ENCODE data around the gene GPRIN1. TPM values are rescaled to one million over a fixed set of nuclear protein-coding genes. Genes with fewer than 3 reads are reported as not detected.
A peak's percentile ranks its signal among the peaks of the same experiment; 100 is the strongest.

Gene GPRIN1
- total RNA-seq, 1 experiment from 2014 or later = 12.3 TPM

- no peak for DNase-seq (ENCODE audit: low read depth)
Measured at GRCh38 chr5:176643491-176644219, 33.7 kb upstream of the GPRIN1 start.

GRCh38 chr5:176642675-176643490 is 32.9 kb upstream of the GPRIN1 start:
- no peak for DNase-seq (ENCODE audit: low read depth)

- no peak for DNase-seq (ENCODE audit: low read depth)
Measured at GRCh38 chr5:176640616-176641015, 30.7 kb upstream of the GPRIN1 start.

DNA sequence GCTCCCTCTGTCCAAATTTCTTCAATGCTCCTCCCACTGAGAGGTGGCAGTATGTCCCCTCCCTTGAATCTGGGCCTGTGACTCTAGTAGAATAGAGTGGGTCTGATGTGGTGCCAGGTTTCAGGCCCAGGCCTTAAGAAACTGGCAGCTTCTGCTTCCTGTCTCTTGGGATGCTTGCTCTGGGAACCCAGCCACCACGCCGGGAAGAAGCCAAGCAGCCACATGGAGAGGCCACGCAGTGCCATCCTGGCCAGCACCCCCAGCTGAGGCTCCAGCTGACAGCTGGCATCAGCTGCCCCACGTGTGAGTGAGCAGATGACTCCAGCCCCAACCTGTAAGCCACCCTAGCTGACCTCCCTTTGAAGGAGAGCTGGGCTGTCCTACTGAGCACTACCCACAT is 30.0 kb upstream of the GPRIN1 start:
- DNase-seq (ENCODE audit: low read depth) = no peak

GRCh38 chr5:176639208-176639607 is 29.3 kb upstream of the GPRIN1 start:
- DNase-seq (ENCODE audit: low read depth) = no peak

GRCh38 chr5:176638437-176638836 is 28.5 kb upstream of the GPRIN1 start:
- DNase-seq (ENCODE audit: low read depth) = no peak

DNA sequence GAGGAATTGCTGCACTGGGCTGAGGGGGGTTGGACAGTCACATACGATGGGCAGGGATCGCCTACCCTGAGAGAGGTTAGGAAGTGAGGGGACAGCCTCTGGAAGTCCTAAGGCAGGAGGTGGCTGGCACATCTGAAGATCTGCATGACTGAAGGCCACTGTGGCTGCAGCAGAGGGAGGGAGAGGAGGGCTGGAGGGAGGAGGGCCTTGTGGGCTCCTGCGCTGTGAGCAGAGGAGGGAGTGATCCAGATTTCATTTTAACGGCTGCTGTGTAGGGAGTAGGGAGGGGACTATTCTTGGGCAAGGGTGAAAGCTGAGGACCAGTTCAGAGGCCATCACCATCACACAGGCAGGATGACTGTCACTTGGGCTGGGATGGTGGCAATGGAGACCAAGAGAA is 27.6 kb upstream of the GPRIN1 start:
- DNase-seq (ENCODE audit: low read depth) = no peak

- DNase-seq (ENCODE audit: low read depth) = no peak
Measured at GRCh38 chr5:176636426-176636825, 26.5 kb upstream of the GPRIN1 start.

DNA sequence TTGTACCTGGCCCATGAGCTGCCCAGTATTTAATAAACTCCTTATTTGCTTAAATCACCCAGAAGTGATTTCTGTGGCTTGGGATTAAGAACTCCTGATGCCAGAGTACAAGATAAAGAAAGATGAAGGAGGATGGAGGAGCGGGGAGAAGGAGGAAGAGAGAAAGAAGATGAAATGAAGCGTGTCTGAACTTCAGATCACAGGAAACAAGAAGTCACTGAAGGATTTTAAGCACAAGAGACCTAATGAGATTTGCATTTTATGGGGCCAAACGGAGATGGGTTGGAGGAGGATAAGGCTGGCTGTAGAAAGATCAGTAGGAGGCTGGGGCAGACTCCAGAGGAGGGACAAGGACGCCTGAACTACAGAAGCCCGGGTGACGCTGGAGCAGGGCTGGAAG is 23.6 kb upstream of the GPRIN1 start:
- DNase-seq (ENCODE audit: low read depth) = no peak

DNA sequence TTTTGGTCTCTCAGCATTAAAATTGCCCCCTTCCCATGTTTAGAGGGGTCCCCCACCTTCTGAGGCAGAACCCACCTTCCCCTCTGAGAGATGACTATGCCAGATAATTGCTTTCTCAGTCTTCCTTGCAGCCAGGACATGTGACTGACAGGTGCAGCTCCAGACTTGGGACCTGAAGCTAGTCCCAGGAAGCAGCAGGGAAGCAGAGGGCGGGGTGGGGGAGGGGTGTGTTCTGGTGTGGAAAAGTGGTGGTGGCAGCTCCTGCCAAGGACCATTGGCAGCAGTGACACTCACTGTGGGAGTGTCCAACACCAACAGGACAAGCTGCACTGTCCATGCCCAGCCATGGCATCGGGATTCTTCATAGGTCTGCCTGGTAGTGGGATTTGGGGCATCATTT is 22.8 kb upstream of the GPRIN1 start:
- no peak for DNase-seq (ENCODE audit: low read depth)

DNA sequence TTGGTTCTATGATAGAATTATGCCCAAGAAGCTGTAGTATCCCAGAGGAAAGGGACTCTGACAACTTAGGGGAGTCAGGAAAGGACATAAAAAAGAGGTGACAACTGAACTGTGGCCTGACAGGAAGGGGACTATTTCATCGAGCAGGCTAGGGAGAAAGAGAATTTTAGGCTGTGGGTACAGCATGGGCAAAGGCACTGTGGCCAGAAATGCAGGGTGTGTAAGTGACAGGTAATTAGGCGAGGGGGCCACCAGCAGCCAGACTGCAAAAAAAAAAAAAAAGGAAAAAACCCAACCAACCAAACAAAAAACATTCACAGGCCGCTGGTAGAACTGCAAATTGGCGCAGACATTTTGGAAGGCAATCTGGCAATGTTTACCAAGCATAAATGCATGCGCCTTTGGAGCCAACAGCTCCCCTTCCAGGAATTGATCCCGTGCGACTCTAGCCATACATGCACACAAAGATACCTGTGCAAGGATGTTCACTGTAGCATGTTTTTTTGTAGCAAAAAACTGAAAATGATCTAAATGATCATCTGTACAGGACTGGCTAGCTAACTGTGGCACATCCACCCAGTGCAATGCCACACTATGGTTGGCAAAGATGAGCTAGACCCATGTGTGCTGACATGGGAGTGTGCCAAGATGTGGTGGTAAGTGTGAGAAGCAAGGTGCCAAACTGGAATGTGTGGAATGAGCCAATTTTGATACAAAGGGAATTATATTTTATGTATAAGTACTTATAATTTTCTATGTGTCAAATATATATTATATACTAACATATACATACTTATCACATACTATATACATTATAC is 21.6 kb upstream of the GPRIN1 start:
- DNase-seq (ENCODE audit: low read depth) = no peak

GRCh38 chr5:176630681-176631222 is 20.8 kb upstream of the GPRIN1 start:
- no peak for DNase-seq (ENCODE audit: low read depth)

DNA sequence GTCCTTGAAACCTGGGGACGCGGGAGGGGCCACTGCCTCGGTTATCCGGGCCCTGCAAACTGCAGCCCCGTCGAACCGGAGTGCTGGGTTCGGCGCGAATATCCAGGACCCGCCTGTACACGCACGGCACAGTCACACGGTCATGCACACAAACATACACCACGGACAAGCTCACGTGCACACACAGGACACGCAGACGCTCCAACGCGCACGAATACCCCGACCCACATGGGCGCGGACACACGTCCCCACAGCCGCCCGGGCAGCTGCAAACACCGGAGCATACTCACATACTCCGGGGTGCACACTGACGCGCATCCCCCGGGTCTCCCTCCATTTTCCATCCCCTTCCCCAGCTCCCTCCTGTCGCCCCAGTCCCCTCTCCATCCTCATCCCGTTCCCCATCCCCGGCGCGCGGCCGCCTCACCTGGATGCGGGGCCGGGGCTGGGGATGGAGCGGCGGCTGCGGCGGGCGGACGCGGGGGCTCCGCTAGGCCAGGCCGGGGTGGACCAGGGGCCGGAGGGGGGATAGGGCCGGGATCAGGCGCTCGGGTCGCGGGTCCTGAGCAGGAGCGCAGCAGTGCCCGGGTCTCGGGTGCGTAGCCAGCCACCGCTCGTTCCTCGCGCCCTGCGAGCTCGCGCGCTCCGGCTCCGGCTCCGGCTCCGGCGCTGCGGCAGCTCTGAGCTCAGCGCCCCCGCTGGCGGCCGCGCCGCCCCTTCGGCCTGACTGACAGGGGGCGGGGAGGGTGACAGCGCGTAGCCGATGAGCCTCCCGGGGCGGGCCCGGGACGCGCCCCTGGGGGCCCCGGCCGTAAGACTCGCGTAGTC is 20.1 kb upstream of the GPRIN1 start, which contains the start of the genes EIF4E1B and SNCB:
Gene EIF4E1B, plus strand, starts transcription at position 823 of the 828 bp plus-strand sequence. CDS start 12,113 bp downstream, outside the sequence.
Gene SNCB, minus strand, starts transcription at position 682 of the 828 bp plus-strand sequence. CDS start 880 bp downstream, outside the sequence.
- DNase-seq (ENCODE audit: low read depth) = peak; percentile 75

DNA sequence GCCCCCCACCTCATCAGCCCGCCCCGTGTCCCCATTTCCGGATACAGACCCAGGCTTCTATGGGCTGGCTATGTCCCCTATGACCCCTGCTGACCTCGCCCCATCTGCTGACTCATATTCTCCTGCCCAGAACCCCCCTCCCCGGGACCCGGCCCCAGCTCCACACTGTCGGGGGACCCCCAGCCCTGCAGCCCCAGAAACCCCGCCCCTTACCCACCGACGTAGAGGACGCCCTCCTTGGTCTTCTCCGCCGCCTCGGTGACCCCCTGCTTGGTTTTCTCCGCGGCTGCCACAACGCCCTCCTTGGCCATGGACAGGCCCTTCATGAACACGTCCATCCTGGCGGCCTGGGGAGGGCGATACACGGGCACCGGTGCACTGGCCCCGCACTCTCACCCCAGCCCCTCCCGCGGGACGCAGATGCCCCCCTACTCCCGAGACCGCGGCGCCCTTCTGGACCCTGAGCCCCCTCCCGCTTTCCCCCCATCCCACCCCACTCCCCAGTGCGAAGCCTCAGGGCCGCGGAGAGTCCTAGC is 19.4 kb upstream of the GPRIN1 start:
- DNase-seq (ENCODE audit: low read depth) = no peak

DNA sequence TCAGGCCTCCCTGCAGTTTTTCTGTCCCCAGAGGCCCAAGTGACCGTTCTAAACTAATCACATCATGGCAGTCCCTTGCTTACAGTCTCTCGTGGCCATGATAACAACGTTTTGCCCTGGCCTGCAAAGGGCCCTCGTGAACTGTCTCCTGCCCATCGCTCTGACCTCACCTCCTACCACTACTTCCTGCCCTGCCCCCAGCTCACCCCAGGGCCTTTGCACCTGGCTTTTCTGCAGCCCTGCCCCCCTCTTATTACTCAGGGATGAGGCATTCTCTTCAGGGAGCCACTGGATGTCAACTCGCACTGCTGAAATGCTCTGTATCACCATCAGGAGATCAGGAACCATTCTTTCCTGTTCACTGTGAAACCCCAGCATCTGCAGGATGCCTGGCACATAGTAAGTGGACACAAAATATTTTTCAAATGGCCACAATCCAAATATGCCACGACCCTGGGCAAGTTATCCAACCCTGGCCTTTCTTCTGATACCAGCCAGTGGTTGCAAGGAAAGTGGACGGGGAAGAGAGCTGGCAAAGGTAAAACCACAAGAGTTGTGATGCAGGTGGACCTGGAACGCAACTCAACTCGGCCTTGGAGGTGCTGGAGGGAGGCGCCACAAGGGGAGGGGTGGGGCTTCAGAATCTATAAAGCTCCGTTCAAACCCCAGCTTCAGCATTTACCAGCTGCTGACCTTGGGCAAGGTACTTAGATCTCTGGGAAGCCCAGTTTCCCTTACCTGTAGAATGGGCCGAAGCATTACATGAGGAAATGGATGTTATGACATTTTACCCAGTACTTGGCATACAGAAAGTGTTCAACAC is 18.7 kb upstream of the GPRIN1 start:
- DNase-seq (ENCODE audit: low read depth) = no peak

GRCh38 chr5:176627582-176627981 is 17.6 kb upstream of the GPRIN1 start:
- DNase-seq (ENCODE audit: low read depth) = no peak

DNA sequence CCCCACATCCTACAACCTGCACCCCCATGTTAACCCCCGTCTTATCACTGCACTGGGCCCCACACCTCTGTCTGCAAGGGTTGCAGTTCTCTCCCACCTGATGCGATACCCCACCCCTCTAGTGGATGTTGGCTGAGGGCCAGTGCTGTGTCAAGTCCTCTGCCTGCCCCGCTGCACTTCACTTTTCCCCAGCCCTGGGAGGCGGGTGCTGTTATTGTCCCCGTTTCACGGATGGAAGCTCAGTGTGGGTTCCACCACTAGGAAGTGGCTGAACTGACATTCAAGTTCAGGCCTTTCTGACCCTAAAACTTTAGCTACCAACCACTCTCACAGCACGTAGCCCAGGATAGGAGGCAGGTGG is 16.9 kb upstream of the GPRIN1 start:
- DNase-seq (ENCODE audit: low read depth) = no peak

- DNase-seq (ENCODE audit: low read depth) = no peak
Measured at GRCh38 chr5:176625966-176626875, 16.3 kb upstream of the GPRIN1 start.

DNA sequence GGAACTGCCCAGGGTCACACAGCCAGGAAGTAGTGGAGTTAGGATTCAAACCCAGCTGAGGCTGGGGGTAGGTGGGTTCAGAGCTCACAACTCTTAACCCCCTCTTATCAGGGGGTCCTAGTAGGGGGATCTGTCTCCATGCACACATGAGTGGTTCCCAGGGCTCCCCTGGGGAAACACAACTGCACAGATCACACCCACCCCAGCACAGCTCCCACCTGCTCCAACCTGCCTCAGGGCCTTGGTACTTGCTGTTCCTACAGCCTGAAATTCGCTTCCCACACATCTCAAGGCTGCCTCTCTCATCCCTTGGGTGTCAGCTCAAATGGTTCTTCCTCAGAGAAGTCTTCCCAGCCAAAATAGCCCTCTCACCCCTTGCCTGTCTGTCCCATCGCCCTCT is 15.6 kb upstream of the GPRIN1 start:
- DNase-seq (ENCODE audit: low read depth) = no peak
